A549 treated with AZD2906 at 1 μM for 4 hours (cell line): ENCODE results near the gene RNF157. TPM values are rescaled to one million over a fixed set of nuclear protein-coding genes. Genes with fewer than 3 reads are reported as not detected.

Experiments used
- total RNA-seq: library from RNA; stranded (reverse); fragments of 200-300 nt; extraction: Qiagen RNA extraction; gene quantifications from 5 replicates; pipeline ENCODE4 v1.2.3, GENCODE V29; 2022

RNF157 gene
- 8.3 to 10.3 TPM (median 9.7 TPM) in 5 replicates for total RNA-seq

GRCh38 chr17:76240461-76241203 lies at the start of gene RNF157:
Gene RNF157 (minus strand): TSS chr17:76240493. CDS start chr17:76240240, 253 bp downstream.

GRCh38 chr17:76264755-76265623 lies 24.7 kb upstream of the RNF157 start, which contains the start of gene UBALD2:
Gene UBALD2 (plus strand): TSS chr17:76265348. CDS start chr17:76265506, 158 bp downstream.

GRCh38 chr17:76141212-76142038 lies 98.9 kb downstream of the RNF157 start, which contains the start of gene FOXJ1:
Gene FOXJ1 (minus strand): TSS chr17:76141245. CDS start chr17:76140395, 850 bp downstream.

GRCh38 chr17:76103274-76104139 lies 136.8 kb downstream of the RNF157 start, which contains the start of gene EXOC7:
Gene EXOC7 (minus strand): TSS chr17:76103787. CDS start chr17:76103692, 95 bp downstream.

Other genes with a start within 250 kb of the RNF157 start
- gene CDK3, start 239.6 kb downstream of the RNF157 start, total RNA-seq, result 3.2 to 5.5 TPM (median 4.7 TPM) in 5 replicates
- 11.9 to 18.5 TPM (median 17.2 TPM) in 5 replicates for gene EVPL, start 213.2 kb downstream of the RNF157 start, total RNA-seq
- gene SRP68, start 168.0 kb downstream of the RNF157 start, total RNA-seq, result 78.7 to 82.2 TPM (median 79.1 TPM) in 5 replicates
- 1.1 to 2.1 TPM (median 1.7 TPM) in 5 replicates for gene GALR2, start 165.7 kb downstream of the RNF157 start, total RNA-seq
- gene ZACN, start 161.3 kb downstream of the RNF157 start, total RNA-seq, result 0.17 to 0.38 TPM (median 0.30 TPM) in 5 replicates
- gene EXOC7, start 136.7 kb downstream of the RNF157 start, total RNA-seq, result 54.6 to 68.4 TPM (median 58.5 TPM) in 5 replicates
- 0.77 to 1.1 TPM (median 0.95 TPM) in 5 replicates for gene FOXJ1, start 99.2 kb downstream of the RNF157 start, total RNA-seq
- gene UBALD2, start 24.9 kb upstream of the RNF157 start, total RNA-seq, result 119 to 198 TPM (median 177 TPM) in 5 replicates
- gene QRICH2, start 67.8 kb upstream of the RNF157 start, total RNA-seq, result 0.42 to 1.1 TPM (median 0.85 TPM) in 5 replicates
- gene PRPSAP1, start 113.4 kb upstream of the RNF157 start, total RNA-seq, result 53.1 to 63.4 TPM (median 58.2 TPM) in 5 replicates
- 32.2 to 43.3 TPM (median 36.6 TPM) in 5 replicates for gene SPHK1, start 144.1 kb upstream of the RNF157 start, total RNA-seq
- gene UBE2O, start 212.7 kb upstream of the RNF157 start, total RNA-seq, result 26.3 to 29.1 TPM (median 28.2 TPM) in 5 replicates
- 0.22 to 0.64 TPM (median 0.33 TPM) in 5 replicates for gene AANAT, start 227.1 kb upstream of the RNF157 start, total RNA-seq